Measurements from ENCODE around the gene PKDCC. TPM values are rescaled to one million over a fixed set of nuclear protein-coding genes. Genes with fewer than 3 reads are reported as not detected.

PKDCC gene
- total and polyA plus RNA-seq, 3 donors from 2014 or later = 86.0 to 122 (median 121) TPM

DNA sequence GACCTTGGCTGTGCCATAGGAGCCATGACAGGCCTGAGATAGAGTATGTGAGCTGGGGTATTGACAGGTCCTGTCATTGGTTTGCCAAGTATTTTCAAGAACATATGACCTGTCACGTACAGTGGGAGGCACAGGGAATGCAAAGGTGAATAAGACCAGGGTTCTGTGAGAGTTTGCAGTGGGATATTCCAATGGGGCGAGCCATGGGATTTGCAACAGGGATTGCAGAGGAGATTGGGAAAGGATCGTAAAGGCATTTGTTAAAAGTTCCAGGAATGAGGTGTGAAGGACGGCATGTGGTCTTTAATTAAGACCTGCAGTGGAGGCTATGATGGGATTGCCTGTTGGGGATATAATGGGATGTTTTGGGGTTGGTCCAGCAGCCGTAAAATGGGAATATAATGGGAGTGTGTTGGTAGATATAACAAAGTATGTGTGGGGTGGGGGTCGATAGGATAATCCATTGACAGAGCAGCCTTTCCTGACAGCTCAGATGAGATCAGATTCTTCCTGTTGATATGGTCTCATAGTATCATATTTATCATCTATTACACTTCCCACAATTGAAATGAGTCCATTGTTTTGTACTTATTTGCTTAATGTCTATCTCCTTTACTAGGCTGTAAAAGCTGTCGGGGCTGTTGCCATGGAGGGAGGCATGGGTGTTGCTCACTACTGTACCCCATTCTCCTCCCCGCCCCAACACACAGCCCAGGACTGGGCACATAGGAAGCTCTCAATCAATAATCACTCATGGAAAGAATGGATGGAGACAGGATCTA lies 38.1 kb downstream of the PKDCC start:
- 75% methylated on average over 8 of the region's 8 CpGs for WGBS, 2 donors
- Histone ChIP-seq H3K4me1 (no peaks in the 10 kb centered on the region), H3K9me3 (no peaks in the 10 kb centered on the region), H3K27me3 (no peaks in the 10 kb centered on the region), H3K27ac (no peak overlapping the region), H3K36me3 (ENCODE audit: low read depth, missing control alignments) (no peaks in the 10 kb centered on the region), H3K4me3 (no peak overlapping the region)
- TF ChIP-seq, protein P1, sequence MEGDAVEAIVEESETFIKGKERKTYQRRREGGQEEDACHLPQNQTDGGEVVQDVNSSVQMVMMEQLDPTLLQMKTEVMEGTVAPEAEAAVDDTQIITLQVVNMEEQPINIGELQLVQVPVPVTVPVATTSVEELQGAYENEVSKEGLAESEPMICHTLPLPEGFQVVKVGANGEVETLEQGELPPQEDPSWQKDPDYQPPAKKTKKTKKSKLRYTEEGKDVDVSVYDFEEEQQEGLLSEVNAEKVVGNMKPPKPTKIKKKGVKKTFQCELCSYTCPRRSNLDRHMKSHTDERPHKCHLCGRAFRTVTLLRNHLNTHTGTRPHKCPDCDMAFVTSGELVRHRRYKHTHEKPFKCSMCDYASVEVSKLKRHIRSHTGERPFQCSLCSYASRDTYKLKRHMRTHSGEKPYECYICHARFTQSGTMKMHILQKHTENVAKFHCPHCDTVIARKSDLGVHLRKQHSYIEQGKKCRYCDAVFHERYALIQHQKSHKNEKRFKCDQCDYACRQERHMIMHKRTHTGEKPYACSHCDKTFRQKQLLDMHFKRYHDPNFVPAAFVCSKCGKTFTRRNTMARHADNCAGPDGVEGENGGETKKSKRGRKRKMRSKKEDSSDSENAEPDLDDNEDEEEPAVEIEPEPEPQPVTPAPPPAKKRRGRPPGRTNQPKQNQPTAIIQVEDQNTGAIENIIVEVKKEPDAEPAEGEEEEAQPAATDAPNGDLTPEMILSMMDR (IDR thresholded peaks at IDR 0.05) = no peak
- no peak for TF ChIP-seq POLR2A (IDR thresholded peaks at IDR 0.05)
- DNase-seq = no peak
- intact Hi-C loops (cut with DNase I; ENCODE audit: low total_unique reads) = loop anchor here (5.0 kb wide), 2 partner anchors 214 to 234 kb away; no protein-coding TSS in a partner anchor

DNA sequence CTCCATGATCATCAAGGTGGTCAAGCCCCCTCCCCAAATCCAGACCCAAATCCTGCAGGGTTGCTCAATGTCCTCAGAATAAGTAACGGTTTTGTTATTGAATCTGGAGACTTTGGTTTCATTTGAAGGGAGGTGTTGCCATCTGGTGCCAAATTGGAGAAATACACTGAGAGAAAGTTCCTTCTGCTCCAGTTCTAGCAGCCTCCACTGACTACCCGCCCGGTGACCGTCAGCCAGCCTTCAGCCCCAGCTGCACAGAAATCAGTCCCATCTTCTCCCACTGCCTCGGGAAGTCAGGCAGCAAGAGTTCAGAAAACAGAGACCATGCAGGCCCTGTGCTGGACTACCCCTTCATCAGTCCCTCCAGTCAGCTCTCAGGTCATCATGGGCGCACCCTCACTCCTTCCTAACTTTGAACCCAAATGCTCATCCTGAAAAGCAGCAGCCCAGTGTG lies 38.7 kb downstream of the PKDCC start:
- TF ChIP-seq, protein P1 (IDR thresholded peaks at IDR 0.05) = peak; percentile 61 to 90 (median 70)
- no peak for TF ChIP-seq POLR2A (IDR thresholded peaks at IDR 0.05)
- no peaks in the 10 kb centered on the region for H3K9me3 ChIP-seq
- H3K4me3 ChIP-seq = no peak overlapping the region
- 33 to 56% methylated on average over 6 of the region's 6 CpGs for WGBS, 2 donors
- H3K4me1 ChIP-seq = no peaks in the 10 kb centered on the region
- DNase-seq = peak; percentile 51
- H3K27me3 ChIP-seq = no peaks in the 10 kb centered on the region
- H3K36me3 ChIP-seq (ENCODE audit: low read depth, missing control alignments) = no peaks in the 10 kb centered on the region
- H3K27ac ChIP-seq = no peak overlapping the region
- intact Hi-C loops (cut with DNase I; ENCODE audit: low total_unique reads) = loop anchor here (5.0 kb wide), 2 partner anchors 214 to 234 kb away; no protein-coding TSS in a partner anchor

DNA sequence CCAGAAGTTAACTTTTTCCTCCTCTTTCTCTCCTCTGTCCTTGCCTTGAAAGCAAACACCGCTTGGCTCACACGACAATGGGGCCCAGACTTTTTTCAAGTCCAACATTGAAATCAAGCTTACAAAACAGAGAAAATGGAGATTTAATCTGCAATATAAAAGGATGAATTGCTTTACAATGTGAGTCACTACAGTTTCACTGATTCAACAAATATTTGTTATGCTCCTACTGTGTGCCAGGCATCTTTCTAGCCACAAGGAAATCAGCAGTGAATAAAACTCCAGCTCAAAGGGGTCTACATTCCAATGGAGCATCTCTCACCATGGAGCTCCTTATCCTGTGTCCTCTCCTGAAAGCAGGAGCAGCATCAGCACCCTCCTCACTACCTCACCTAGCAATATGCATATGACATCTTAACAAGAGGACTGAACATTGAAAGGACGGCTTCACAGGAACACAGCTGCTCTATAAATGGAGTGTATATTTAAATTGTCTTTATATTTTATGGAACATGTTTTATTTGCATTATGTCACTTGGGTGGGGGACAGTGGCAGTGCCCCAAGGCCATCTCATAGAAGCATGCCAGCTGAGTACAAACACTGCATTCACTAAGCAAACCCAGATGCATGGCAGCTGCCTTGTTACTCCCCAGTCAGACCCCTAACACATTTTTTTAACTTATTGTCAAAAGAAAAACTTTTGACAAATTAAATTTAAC lies 39.5 kb downstream of the PKDCC start:
- 93 to 96% methylated on average over 3 of the region's 3 CpGs for WGBS, 2 donors
- H3K4me1 ChIP-seq = no peaks in the 10 kb centered on the region
- H3K4me3 ChIP-seq = no peak overlapping the region
- no peaks in the 10 kb centered on the region for H3K36me3 ChIP-seq (ENCODE audit: low read depth, missing control alignments)
- intact Hi-C loops (cut with DNase I; ENCODE audit: low total_unique reads) = loop anchor here (5.0 kb wide), 2 partner anchors 215 to 235 kb away; no protein-coding TSS in a partner anchor
- no peak for DNase-seq
- H3K27ac ChIP-seq = no peak overlapping the region
- no peaks in the 10 kb centered on the region for H3K9me3 ChIP-seq
- no peaks in the 10 kb centered on the region for H3K27me3 ChIP-seq
- TF ChIP-seq, protein P1 (IDR thresholded peaks at IDR 0.05) = no peak
- no peak for TF ChIP-seq POLR2A (IDR thresholded peaks at IDR 0.05)

DNA sequence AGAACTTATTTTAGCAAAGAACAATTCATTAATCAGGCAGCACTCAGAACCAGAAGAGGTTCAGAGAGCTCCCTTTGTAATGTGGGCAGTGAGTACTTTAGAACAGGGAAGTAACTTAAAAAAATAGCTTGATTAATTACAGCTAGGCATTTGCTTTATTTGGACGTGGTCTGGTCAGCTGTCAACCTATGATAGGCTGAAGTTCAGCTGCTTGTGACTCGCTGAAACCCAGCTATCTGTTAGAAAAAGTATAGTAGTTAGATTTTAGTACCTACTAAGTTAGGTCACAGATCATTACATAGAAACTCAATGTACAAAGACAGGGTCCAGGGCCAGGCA lies 40.0 kb downstream of the PKDCC start:
- 74 to 87% methylated on average over 2 of the region's 2 CpGs for WGBS, 2 donors
- Histone ChIP-seq H3K36me3 (ENCODE audit: low read depth, missing control alignments) (no peaks in the 10 kb centered on the region), H3K9me3 (no peaks in the 10 kb centered on the region), H3K27me3 (no peaks in the 10 kb centered on the region), H3K27ac (no peak overlapping the region), H3K4me3 (no peak overlapping the region), H3K4me1 (no peaks in the 10 kb centered on the region)
- intact Hi-C loops (cut with DNase I; ENCODE audit: low total_unique reads) = loop anchor here (5.0 kb wide), 2 partner anchors 216 to 236 kb away; no protein-coding TSS in a partner anchor
- no peak for TF ChIP-seq POLR2A (IDR thresholded peaks at IDR 0.05)
- TF ChIP-seq, protein P1 (IDR thresholded peaks at IDR 0.05) = no peak
- DNase-seq = no peak

All from testis (tissue), 3 donors.